22Rv1 (cell line): ENCODE results near the gene CSF2RB.

ENCODE experiments used
- CTCF ChIP-seq: fragments of 450-650 bp; IDR thresholded peaks from 2 replicates; pipeline ENCODE4 v1.5.1; 2017; ENCODE audit warnings: mild to moderate bottlenecking
- ZFX ChIP-seq: fragments of 450-650 bp; IDR thresholded peaks from 2 replicates; pipeline ENCODE4 v1.6.1; 2017; ENCODE audit warnings: antibody characterized with exemption, borderline replicate concordance

GRCh38 chr22:36976606-36977005, 63.2 kb downstream of the CSF2RB start:
- TF ChIP-seq CTCF (no peak), ZFX (no peak)
